ENCODE data around the gene ACIN1. TPM values are rescaled to one million over a fixed set of nuclear protein-coding genes. Genes with fewer than 3 reads are reported as not detected.

Gene ACIN1
- total and polyA plus RNA-seq, 2 of the 8 experiments (the other 6 are each of a cell fraction or from before 2014, with no cell fraction given), result 132 to 233 TPM

- Histone ChIP-seq H3K27me3 (replicated peaks in 1 of 4; ENCODE audit: control insufficient read depth in 3 of 4, extremely low read depth in 1 of 4, insufficient read depth in 3 of 4, low read length in 3 of 4) (no peaks in the 10 kb centered on the region), H3K79me2 (ENCODE audit: control insufficient read depth in 1 of 2, insufficient read depth in 2 of 2, low read length in 2 of 2) (no peaks in the 10 kb centered on the region), H3K27ac (ENCODE audit: low read depth, low read length) (no peak overlapping the region), H3K4me3 (ENCODE audit: extremely low read depth in 1 of 4, insufficient read depth in 2 of 4, low read depth in 3 of 4, low read length in 4 of 4) (no peak overlapping the region), H3K4me2 (ENCODE audit: insufficient read depth in 1 of 2, low read depth in 2 of 2, low read length in 2 of 2) (no peak overlapping the region), H4K5ac (ENCODE audit: insufficient read length, low read depth, low read length) (no peak overlapping the region), H2BK5ac (ENCODE audit: low read depth, low read length) (no peak overlapping the region), H4K20me1 (replicated peaks in 1 of 2; ENCODE audit: control insufficient read depth in 1 of 2, insufficient read depth in 2 of 2, low read length in 2 of 2) (peaks cover 0 to 2% of the 10 kb centered on the region in 2 experiments), H4K8ac (ENCODE audit: extremely low read depth, insufficient read depth, low read length) (no peak overlapping the region), H4K91ac (replicated peaks; ENCODE audit: insufficient read length, low read length) (no peak overlapping the region), H3K18ac (ENCODE audit: extremely low read depth, low read length) (no peak overlapping the region), H3K9me3 (ENCODE audit: insufficient read depth in 2 of 2, low read depth in 1 of 2, low read length in 1 of 2) (no peaks in the 10 kb centered on the region), H2AK5ac (ENCODE audit: low read depth, low read length) (no peak overlapping the region), H3K9ac (replicated peaks in 1 of 4; ENCODE audit: extremely low read depth in 1 of 4, low read depth in 3 of 4, low read length in 3 of 4) (no peak overlapping the region), H2BK20ac (ENCODE audit: low read length) (no peak overlapping the region), H3K23me2 (ENCODE audit: low read depth, low read length) (peaks cover 3% of the 10 kb centered on the region; the same call in 1 of the 2 replicates), H2BK12ac (ENCODE audit: low read depth, low read length) (no peak overlapping the region), H3K56ac (replicated peaks; ENCODE audit: insufficient read length, low read depth, low read length) (no peak overlapping the region), H2BK15ac (ENCODE audit: low read length) (no peak overlapping the region), H3K14ac (ENCODE audit: insufficient read length) (no peak overlapping the region), H2BK120ac (replicated peaks; ENCODE audit: low read depth, low read length) (no peak overlapping the region), H3K79me1 (ENCODE audit: low read depth, low read length) (no peaks in the 10 kb centered on the region), H3K4me1 (replicated peaks in 1 of 4; ENCODE audit: control insufficient read depth in 3 of 4, insufficient read depth in 4 of 4, low read length in 3 of 4) (peaks cover 0 to 7% (median 4%) of the 10 kb centered on the region in 4 experiments; a peak in 5 of 7 replicates), H3K4ac (replicated peaks; ENCODE audit: insufficient read length, low read depth, low read length) (no peak overlapping the region), H2AFZ (ENCODE audit: low read length) (no peak overlapping the region), H3K23ac (ENCODE audit: insufficient read length) (no peak overlapping the region), H3K36me3 (ENCODE audit: control insufficient read depth in 2 of 4, insufficient read depth in 4 of 4, low read length in 3 of 4) (peaks cover 0 to 10% (median 3%) of the 10 kb centered on the region in 4 experiments; a peak in 5 of 8 replicates)
- ChIA-PET CTCF (ENCODE audit: partially characterized antibody) (interaction anchor here (0.5 to 29.2 kb wide), 22 partner anchors 9 to 121 kb away, joined by 3 to 785 read pairs (median 4); partner anchors contain the start of genes AJUBA and PSMB11), POLR2A (ENCODE audit: partially characterized antibody) (interaction anchor here (0.9 to 2.4 kb wide), 8 partner anchors 12 to 69 kb away, joined by 3 to 8 read pairs (median 5); partner anchors contain the start of gene AJUBA)
- DNase-seq (ENCODE audit: low read depth in 1 of 2, low spot score in 2 of 2), result no peak
- 91% methylated on average over 5 of the region's 5 CpGs; no CpG with 5 or more reads in 1 of the 2 experiments for WGBS, 2 experiments (ENCODE audit: extremely low coverage in 1 of 2, insufficient coverage in 1 of 2, insufficient read length in 1 of 2, insufficient replicate concordance in 2 of 2, low coverage in 1 of 2, low lambda C conversion rate in 2 of 2, missing lambda C conversion rate in 1 of 2)
- no peak for TF ChIP-seq CHD2 (IDR thresholded peaks at IDR 0.05; ENCODE audit: low read length)
- no peak for TF ChIP-seq CHD1 (IDR thresholded peaks at IDR 0.05; ENCODE audit: low read depth, low read length)
- no peak for TF ChIP-seq BCL11A (IDR thresholded peaks at IDR 0.05; ENCODE audit: low read depth in 2 of 2, low read length in 2 of 2)
- TF ChIP-seq EZH2 (IDR thresholded peaks at IDR 0.05; ENCODE audit: low read depth, low read length, severe bottlenecking), result no peak
- no peak for TF ChIP-seq CTCF (IDR thresholded peaks at IDR 0.05; ENCODE audit: control extremely low read depth in 1 of 3, insufficient read depth in 1 of 3, low read depth in 1 of 3, low read length in 3 of 3)
- TF ChIP-seq GABPA (IDR thresholded peaks at IDR 0.05; ENCODE audit: borderline replicate concordance, insufficient read depth, low read length), result no peak
- no peak for TF ChIP-seq E2F6 (IDR thresholded peaks at IDR 0.05)
- FAIRE-seq, result no peak
These were observed 43.5 kb downstream of the ACIN1 start for GRCh38 chr14:23051141-23052057.
